GM03348 (cell line): ENCODE results near the gene RNF223.
"Not testable (repeated sequence)": the region's sequence is repeated elsewhere in the genome, so short reads cannot be mapped to it uniquely, and the experiment has no call there.

Experiments used
- DNase-seq: peaks from one replicate; pipeline ENCODE4 v3.0.0; 2012; ENCODE audit warnings: low spot score

Gene RNF223

GRCh38 chr1:1087351-1088028, 13.4 kb upstream of the RNF223 start:
- DNase-seq = no peak

- DNase-seq = no peak
Measured at GRCh38 chr1:1086911-1087341, 12.8 kb upstream of the RNF223 start.

DNA sequence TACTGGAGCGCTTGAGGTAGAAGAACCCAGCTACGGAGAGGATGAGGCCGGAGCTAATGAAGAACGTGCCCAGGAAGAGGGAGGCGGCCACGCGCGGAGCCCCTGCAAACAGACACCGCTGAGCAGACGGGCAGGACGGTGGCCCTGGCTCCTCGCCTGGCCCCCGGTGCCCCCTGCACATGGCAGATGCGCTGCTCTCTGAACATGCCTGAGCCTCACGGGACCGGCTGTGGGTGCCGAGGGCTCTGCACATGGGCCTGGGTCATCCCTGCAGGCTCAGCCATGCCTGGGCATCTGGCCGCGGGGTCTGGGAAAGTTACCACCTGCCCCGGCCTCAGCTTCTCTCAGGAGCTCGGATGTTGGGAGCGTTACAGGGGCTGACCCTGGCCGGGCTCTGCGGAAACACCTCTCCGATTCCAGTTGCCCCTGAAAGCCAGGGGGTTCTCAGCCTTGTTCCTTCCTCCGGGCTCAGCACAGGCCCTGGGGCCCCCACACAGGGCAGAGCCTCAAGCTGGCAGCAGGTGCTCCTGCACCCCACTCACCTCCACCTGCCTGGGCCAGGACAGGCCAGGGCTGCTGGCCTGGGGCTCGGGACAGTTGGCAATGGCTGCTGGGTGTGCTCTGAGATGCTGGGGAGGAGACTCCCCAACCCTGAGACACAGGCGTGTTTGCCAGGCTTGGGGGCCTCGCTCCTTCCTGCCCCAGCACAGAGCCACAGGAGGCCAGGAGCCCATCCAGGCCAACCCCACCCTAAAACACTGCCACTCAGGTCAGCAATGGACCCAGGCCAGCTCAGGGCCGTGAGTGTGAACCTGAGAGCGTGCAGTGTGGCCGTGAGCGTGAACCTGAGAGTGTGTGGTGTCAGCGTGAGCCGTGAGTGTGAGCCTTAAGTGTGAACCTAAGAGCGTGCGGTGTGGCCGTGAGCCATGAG, 12.1 kb upstream of the RNF223 start:
- DNase-seq = no peak

DNA sequence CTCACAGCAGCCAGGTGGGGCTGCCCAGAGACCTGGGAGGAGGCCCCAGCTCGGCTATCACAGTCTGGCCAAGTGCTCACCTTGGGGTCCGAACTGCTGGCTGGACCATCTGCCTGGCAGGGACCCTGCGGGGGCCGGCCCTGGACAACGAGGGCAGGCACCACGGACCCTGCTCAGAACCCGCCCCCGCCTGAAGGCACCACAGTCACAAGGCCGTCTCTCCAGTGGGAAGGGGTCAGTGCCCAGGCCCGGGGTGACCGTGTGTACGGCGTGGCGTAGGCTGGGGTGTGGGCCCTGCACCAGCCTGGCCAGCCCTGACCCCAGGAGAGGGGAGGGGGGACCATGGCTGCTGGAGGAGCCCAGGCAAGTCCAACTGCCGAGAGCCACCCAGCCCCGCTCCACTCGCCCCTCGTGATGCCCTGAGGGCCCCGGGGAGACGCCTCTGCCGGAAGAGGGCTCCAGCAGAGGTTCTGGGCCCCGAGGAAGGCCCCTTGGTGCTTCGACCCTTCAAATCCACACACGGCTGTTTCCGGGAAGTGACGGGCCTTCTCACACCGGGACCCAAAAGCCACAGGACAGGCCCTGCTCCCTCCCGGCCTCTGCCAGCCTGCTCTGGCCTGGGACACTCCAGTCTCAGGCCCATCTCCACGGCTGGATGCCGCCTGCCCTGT, 11.2 kb upstream of the RNF223 start:
- DNase-seq = no peak

DNA sequence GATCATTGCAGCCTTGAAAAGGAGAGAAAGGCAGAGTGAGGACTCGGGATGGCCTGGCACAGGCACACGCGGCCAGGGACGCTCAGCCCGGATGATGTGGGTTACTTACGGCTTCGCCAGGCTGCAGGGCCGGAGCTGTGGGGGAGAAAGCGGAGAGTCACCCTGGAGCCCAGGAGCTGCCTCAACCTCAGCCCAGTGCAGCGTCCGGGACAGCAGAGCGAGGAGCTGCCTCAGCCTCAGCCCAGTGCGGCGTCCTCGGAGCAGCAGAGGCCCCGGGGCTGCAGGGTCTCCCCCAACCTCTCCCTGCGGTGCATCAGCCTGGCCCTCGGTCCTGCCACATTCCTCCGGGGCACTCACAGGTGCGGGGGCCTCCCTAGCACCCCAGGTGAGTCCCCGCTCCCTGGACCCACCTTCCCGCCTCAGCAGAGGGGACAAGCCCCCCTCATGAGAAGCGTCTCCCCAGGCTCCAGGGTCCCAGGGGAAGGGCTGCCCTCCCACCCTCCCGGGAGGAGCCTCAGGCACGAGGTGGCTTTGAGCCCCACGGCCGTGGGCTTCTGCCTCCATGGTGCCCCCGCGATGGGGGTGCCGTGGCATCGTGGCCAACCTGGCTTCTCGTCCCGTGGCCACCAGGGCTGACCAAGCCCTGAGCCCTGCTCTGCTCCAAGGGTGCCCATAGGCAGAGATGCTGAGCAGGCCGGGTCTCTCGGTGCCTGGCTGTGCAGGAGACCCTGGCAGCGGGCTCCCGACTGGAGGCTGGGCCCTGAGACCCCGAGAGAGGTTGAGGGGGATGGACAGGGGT, 10.5 kb upstream of the RNF223 start:
- no peak for DNase-seq

- DNase-seq = no peak
Measured at GRCh38 chr1:1083416-1084371, 9.6 kb upstream of the RNF223 start.

- DNase-seq = no peak
Measured at GRCh38 chr1:1082776-1083415, 8.8 kb upstream of the RNF223 start.

- no peak for DNase-seq
Measured at GRCh38 chr1:1082239-1082775, 8.2 kb upstream of the RNF223 start.

DNA sequence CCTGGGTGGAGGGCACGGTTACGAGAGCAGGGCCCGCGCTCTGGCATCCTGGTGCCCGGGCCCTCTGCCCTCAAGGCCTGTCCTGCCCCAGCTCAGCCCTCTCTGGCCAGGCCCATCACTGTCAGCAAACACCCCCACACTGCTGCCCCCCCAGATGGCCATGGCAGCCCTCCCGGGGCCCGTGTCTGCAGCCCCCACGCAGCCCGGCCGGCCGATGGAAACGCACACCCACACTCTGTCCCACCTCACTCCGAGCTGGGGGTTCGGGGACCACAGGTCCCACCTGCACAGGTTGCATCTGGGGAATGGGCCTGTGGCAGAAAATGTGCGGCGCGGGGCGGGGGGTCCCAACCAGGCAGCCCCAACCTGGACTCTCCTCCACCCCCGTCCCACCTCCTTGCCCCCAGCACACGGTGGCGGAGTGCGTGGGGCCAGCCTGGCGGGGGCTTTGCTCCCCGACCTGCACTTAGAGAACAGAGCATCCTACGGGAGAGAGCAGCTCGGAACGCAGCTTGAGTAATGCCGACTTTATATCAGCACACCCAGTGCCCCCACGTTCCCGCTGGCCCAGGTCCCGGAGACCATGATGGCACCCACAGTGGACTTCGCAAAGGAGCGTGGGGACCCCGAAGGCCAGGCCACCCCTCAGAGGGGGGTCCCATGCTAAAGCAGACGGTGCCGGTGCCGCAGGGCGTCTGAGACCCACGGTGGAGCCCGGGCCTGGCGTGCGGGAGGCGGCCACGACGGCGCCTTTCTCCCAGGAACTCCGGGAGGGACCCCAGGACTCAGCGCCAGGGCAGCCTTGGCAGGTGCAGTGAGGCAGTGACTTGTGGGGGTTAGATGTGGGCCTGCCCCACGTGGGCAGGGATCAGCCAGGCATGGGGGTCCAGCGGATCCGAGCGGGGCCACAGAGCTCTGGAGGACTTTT, 7.5 kb upstream of the RNF223 start:
- DNase-seq = no peak

DNA sequence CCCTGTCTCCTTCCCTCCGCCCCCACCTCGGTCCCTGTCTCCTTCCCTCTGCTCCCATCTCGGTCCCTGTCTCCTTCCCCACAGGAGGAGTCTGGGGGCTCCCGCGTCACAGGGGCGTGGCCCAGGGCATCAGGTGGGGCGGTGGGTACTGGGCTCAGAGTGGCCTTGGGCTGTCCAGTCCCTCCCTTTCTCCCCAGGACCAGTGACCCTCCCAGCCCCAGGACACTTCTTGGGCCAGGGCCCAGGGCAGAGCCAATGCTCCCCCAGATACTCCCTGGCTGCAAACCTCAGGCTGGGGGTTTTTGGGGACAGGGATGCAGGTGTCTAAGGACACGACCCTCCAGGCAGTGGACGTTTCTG, 6.8 kb upstream of the RNF223 start:
- DNase-seq = no peak

DNA sequence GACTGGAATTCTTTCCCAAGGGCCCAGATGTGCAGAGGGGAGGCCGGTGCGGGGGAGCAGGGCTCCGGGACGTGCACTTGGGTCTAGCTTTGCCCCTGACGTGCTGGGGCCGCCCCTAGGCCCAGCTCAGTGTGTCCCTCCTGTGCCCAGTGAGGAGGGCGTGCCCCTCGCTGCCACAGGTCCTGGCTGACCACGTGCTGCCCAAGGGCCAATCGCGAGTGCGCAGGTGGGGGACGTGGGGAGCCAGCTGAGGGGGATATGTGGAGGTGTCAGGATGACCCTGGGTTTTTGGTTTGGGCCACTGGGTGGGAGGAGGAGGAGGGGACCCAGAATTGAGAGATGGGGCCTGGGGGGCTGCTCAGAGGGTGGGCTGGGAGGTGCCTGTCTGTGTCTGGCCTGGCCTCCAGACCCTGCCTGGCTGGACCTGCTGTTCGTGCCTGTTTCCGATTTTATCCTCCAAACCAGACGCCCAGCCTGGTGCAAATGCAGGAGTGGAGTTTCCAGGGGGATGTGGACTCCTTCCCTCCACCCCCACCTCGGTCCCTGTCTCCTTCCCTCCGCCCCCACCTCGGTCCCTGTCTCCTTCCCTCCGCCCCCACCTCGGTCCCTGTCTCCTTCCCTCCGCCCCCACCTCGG, 6.1 kb upstream of the RNF223 start:
- DNase-seq = peak; percentile 82

DNA sequence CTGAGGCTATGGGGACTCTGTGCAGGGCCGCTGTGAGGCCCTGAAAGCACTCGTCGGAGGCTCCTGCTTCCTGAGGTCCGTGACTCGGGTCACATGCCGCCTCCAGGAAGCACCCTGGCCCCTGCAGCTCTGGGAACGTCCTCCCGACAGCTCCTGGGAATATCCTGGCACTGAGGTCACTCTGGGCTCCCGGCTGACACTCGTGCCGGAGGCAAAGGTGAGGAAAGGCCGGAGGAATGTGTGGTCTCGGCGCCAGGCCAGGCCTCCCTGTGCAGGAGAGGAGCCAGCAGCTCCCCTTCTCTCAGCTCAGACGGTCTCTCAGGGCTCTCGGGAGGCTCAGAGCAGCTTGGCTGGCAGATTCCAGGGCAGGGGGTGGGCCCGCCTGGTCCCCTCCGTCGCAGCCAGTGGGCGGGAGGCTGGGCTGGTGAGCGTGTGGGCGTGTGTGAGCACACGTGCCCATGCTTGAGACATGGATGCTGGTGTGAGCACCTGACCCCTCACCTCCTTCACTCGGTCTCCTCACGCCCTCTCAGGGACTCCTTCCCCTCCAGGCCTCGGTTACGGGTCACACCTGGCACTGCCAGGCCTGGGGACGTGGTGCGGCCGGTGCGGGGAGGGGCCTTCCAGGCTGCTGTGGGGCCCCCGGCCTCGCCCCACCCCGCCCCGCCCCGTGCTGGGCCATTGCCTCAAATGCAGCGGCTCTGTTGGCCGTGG, 5.5 kb upstream of the RNF223 start:
- peak; percentile 88 for DNase-seq

DNA sequence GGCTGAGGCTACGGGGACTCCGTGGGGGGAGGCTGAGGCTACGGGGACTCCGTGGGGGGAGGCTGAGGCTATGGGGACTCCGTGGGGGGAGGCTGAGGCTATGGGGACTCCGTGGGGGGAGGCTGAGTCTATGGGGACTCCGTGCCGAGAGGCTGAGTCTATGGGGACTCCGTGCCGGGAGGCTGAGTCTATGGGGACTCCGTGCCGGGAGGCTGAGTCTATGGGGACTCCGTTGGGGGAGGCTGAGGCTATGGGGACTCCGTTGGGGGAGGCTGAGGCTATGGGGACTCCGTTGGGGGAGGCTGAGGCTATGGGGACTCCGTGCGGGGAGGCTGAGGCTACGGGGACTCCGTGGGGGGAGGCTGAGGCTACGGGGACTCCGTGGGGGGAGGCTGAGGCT, 3.3 kb upstream of the RNF223 start:
- DNase-seq = not testable (repeated sequence)

DNA sequence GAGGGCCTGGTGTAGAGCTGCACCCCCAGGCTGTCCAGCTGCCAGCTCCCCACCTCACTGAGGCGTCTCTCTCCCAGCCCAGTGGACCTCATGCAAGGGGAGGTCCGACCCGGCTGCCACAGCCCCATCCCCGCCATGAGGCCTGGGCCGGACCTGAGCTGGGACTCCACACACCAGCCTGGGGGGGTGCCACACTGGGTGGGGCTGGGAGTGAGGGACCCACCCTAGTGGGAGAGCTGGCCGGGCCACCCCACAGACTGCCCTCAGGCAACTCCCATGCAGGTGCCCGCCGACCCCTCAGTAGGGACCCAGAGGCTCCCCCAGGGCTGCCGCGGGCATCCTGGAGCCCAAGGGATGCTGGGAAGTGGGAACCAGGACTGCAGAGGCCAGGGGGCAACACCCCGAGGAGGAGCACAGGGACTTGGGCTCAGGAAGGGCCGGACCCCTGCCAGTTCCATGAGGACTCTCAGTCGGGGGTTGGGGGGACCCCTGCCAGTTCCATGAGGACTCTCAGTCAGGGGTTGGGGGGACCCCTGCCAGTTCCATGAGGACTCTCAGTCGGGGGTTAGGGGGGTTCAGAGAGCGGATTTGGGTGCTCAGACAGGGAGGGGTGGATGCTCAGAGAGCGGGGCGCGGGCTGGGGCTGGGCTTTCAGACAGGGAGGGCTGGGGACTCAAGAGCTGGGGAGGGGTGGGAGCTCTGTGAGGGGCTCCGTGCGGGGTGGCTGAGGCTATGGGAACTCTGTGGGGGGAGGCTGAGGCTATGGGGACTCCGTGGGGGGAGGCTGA, 1.2 kb upstream of the RNF223 start:
- no peak for DNase-seq

DNA sequence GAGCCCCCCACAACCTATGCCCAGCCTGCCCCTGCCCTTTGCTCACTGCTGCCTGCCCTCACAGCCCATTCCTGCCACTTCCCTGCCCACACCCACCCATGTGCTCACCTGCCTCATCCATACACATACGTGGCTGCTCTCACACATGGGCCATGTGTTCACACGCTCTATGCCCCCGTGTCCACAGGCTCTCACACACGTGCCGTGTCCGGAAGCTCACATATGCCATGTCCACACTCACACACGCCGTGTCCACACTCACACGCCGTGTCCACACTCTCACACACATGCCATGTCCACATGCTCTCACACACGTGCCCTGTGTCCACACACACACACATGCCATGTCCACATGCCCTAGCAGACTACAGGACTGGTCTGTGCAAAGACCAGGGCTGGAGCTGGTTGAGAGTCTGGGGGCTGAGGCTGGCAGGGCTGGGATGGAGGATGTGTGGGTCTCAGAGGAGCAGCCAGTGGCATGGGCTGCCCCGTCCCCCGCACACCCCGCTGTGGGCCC, 583 bp upstream of the RNF223 start:
- DNase-seq = no peak

DNA sequence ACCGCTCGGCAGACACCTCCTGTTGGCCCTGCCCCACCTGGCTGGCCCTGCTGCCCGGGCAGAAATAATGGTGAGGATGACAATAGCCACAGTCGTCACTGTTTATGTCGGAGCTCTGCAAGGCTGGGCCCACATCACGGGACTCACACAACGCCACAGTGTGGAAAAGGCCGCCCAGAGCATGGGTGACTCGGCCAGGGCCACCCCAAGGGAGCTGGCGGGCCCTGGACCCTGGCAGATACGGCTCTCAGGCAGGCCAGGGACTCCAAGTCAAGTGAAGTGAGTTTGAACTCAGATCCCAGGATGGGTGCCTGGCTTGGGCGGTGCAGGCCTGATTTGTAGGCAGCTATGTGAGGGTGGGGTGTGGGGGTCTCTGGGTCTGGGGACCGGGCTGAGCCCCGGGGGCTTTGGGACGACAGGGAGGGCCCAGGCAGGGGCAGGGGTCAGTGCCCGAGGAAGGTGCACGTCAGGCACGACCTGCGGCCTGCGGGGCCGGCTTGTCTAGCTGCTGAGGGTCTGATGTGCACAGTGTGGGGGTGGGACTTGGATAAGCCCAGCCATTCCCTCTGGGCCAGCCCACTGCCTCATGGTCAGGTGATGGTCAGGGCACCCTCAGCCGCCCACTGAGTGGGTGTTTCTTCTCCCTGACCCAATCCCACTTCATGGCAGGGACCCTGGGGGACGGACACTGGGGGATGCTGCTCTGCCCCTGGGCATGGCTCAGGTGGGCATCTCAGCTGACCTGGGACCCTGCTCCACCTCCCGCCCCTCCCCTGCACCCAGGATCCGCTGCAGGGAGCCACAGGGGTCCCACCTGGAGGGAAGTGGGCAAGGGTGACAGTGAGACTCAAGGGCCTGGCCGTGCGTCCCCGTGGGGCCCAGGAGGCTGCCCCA, 1.0 kb downstream of the RNF223 start:
- DNase-seq = no peak
